Effector memory CD4-positive, alpha-beta T cell (primary cell): ENCODE measurements around the gene PRKAR1B.

Experiments used
- DNase-seq, 3 donors: peaks; one replicate each; pipeline ENCODE4 v3.0.0-alpha.2; 2020
- H3K27ac ChIP-seq: 2 replicates; pipeline ENCODE4 v1.7.0; 2013; ENCODE audit warnings: mild to moderate bottlenecking, low read length, moderate library complexity; ENCODE audit not compliant: insufficient read depth, poor library complexity, severe bottlenecking
- H3K27me3 ChIP-seq: replicated peaks from 2 replicates; pipeline ENCODE4 v1.7.0; 2013; ENCODE audit warnings: mild to moderate bottlenecking, low read length; ENCODE audit not compliant: insufficient read depth, control insufficient read depth, poor library complexity, severe bottlenecking
- H3K36me3 ChIP-seq: 2 replicates; pipeline ENCODE4 v1.7.0; 2013; ENCODE audit warnings: mild to moderate bottlenecking, low read length, moderate library complexity; ENCODE audit not compliant: control insufficient read depth, insufficient read depth
- H3K4me1 ChIP-seq: 2 replicates; pipeline ENCODE4 v1.7.0; 2013; ENCODE audit warnings: low read length, mild to moderate bottlenecking; ENCODE audit not compliant: control insufficient read depth, insufficient read depth, poor library complexity, severe bottlenecking
- H3K4me3 ChIP-seq: 2 replicates; pipeline ENCODE4 v1.7.0; 2013; ENCODE audit warnings: low read length, low read depth, mild to moderate bottlenecking; ENCODE audit not compliant: insufficient read depth, poor library complexity, severe bottlenecking
- H3K9me3 ChIP-seq: 2 replicates; pipeline ENCODE4 v1.7.0; 2013; ENCODE audit warnings: mild to moderate bottlenecking, low read length, moderate library complexity; ENCODE audit not compliant: control insufficient read depth

Gene PRKAR1B

DNA sequence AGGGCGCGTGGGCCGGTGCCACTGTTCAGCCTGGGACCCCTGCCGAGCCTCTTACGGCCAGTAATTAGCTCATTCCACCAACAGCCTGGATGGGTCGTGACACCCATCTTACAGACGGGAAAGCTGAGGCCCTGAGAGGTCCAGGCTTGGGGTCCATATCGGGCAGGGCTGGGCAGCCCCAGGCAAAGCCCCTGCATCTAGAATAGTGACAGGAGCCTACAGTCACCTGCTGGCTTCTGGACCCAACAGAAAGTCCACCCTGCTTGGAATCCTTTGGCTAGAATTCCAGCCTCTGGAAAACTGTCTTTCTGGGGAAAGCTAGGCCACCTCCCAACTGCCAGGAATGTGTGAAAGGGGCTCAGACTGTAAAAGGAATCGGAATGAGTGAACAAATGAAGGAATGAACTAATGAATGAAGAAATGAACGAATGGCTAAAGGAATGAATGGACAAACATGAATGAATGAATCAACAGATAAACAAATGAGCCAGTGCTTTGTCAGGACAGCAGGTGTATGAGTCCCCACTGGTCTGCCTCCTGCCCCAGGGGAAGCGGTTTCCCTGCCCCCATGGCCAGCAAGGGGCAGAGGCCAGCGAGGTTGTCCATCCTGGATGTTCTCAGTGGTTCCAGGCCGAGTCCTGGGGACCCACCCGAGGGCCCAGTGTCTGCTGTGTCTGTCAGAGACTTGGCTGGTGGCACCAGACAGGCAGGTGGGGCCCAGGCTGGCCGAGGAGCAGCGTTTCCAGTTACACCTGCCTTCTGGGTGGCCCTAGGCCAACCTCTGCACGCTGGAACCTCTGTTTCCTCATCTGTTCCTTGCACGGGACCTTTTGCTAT, 183.4 kb downstream of the PRKAR1B start:
- no peak overlapping the region for H3K27ac ChIP-seq

DNA sequence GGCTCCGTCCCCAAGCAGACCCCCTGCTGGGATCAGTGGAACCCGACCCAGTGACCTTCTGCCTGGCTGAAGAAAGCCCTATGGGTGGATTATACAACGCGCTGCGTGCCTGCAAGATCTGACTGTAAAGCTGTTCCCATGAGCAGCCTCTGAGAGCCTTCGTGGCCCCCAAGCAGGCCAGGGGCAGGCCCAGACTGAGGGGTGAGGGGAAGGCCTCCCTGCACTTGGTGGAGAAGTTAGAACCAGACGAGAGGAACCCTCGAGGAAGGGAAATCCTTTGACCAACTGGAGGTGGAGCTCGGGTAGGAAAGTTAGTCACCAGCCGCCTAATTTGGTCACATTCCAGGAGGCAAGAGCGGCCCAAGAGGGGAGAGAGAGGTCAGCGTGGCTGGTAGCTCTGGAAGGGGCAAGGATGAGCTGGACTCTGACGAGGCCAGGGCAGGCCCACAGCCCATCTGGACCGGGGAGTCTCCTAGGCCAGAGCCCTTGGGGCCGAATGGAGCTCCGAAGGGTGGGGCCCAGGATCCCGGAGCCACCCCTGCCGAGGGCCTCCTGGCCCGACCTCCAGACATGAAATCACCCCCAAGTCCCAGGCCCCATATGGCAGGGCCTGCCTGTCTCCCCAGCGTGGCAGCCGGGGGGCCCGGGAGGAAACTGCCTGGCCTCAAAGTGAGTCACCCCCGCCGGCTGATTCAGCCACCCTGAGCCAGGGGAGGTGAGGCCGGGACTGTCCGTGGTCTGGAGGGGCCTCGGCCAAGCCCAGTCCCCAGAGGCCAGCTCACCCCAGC, 184.2 kb downstream of the PRKAR1B start:
- DNase-seq = no peak
- Histone ChIP-seq H3K9me3 (no peaks in the 10 kb centered on the region), H3K27me3 (no peaks in the 10 kb centered on the region), H3K27ac (no peak overlapping the region), H3K4me3 (no peak overlapping the region), H3K4me1 (no peaks in the 10 kb centered on the region), H3K36me3 (no peaks in the 10 kb centered on the region)

More for the DNA sequence above, 183.4 kb downstream of the PRKAR1B start:
- Histone ChIP-seq H3K36me3 (no peaks in the 10 kb centered on the region), H3K9me3 (no peaks in the 10 kb centered on the region), H3K27me3 (no peaks in the 10 kb centered on the region), H3K4me1 (no peaks in the 10 kb centered on the region), H3K4me3 (no peak overlapping the region)
- no peak for DNase-seq

DNA sequence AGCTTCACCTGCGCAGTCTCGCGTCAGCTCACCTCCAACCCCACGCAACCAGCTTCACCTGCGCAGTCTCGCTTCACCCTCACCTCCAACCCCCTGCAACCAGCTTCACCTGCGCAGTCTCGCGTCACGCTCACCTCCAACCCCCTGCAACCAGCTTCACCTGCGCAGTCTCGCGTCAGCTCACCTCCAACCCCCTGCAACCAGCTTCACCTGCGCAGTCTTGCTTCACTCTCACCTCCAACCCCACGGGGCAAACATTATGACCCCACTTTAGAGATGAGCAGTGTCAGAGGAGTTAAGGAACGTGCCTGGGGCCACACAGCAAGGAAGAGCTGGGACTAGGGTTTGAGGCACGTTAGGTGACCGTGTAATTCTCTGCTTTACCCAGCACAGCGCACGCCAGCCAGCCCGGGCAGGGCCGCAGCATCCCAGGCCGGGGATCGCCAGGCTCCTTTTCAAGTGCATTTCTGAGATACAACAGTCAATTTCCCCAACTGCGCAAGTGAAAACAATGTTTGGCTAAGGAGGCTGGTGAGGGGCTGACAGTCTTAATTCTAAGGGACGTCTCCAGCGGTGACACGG, 184.9 kb downstream of the PRKAR1B start:
- no peaks in the 10 kb centered on the region for H3K36me3 ChIP-seq
- H3K4me1 ChIP-seq = no peaks in the 10 kb centered on the region
- no peak overlapping the region for H3K4me3 ChIP-seq
- DNase-seq = no peak
- H3K27me3 ChIP-seq = no peaks in the 10 kb centered on the region
- H3K27ac ChIP-seq = no peak overlapping the region
- no peaks in the 10 kb centered on the region for H3K9me3 ChIP-seq

DNA sequence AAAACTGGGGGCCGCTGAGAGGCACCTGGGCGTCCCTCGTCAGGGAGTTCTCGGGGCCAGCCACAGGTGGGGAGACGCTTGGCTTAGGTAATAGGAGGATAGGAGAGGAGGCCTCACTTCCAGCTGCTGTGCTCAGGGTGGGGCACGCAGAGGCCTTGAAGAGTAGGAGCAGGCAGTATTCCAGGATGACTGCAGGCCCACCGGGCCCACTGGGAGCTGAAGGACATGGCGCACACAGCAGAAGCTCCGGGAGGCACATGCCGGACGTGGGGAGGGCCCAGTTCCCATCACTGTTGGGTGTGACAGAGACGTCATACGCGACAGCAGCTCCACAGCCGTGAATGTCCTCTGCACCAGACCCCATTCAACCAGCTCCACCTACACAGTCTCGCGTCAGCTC, 185.4 kb downstream of the PRKAR1B start:
- Histone ChIP-seq H3K4me1 (no peaks in the 10 kb centered on the region), H3K36me3 (no peaks in the 10 kb centered on the region), H3K27me3 (no peaks in the 10 kb centered on the region), H3K27ac (no peak overlapping the region), H3K4me3 (no peak overlapping the region), H3K9me3 (no peaks in the 10 kb centered on the region)
- DNase-seq = no peak

DNA sequence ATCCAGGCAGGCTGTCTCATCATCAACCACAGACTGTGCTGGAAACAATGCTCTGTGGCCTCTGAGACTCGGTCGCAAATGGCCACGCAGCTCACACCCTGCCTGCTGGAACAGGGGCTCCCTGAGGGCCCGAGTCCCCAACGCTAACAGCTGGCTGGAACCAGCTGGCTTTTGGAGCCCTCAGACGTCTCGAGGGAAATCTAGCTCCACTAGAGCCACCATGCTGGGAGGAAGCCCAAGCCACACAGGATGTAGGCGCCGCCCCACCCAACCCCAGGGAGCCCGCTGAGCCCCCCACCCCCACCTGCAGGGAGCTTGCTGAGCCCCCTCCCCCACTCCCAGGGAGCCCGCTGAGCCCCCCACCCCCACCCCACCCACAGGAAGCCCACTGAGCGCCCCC, 186.1 kb downstream of the PRKAR1B start:
- DNase-seq = no peak
- H3K27me3 ChIP-seq = no peaks in the 10 kb centered on the region
- H3K4me1 ChIP-seq = no peaks in the 10 kb centered on the region
- H3K36me3 ChIP-seq = no peaks in the 10 kb centered on the region
- H3K9me3 ChIP-seq = no peaks in the 10 kb centered on the region
- no peak overlapping the region for H3K27ac ChIP-seq
- no peak overlapping the region for H3K4me3 ChIP-seq

DNA sequence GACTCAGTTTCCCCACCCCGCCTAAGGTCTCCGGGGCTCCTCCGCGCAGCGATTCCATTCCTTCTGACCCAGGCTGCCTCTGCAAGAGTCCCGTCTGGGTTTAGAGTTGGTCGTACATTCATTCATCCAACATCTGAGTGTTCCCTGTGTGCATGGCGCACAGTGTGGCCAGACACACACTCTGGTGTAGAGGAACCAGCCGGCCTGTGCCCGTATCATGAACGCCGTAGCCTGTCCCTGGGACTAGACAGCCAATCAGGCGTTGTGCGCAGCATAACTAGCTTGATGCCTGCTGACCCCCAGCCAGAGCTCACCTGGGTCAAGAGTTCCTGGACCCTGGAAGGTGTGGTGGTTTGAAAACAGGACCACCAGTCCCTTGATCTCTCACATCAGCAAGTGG, 186.5 kb downstream of the PRKAR1B start:
- H3K4me3 ChIP-seq = no peak overlapping the region
- DNase-seq = no peak
- H3K9me3 ChIP-seq = no peaks in the 10 kb centered on the region
- no peaks in the 10 kb centered on the region for H3K36me3 ChIP-seq
- H3K4me1 ChIP-seq = no peaks in the 10 kb centered on the region
- no peak overlapping the region for H3K27ac ChIP-seq
- H3K27me3 ChIP-seq = no peaks in the 10 kb centered on the region

DNA sequence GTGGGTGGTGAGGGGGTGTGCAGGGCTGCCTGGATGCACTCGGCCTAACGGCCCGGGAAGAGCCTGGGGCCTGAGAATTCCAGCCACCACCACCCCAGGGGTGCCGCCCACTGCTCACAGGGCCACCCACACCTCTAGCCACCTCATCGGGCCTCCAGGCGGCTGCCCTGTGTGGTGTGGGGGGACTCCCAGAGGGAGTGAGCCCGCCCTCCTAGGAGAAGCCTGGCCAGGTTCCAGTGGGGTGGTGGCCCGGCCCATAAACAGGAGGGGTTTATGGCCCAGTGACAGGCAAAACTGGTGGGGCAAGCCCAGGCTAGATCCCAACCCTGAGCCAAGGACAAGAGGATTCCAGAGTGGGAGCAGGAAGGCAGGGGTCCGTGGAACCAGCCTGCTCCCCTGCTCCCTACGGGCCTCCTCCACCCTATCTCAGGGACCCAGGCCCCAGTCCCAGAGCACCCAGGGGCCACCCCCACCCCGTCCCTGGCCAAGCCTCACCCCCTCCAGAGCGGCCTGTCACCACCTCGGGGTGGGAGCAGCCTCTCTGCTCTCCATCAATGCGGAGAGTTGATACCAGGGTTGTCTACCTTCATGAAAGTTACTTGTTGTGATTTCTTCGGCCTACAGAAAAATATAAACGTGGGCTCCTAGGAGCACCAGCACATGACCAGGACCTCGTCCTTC, 187.2 kb downstream of the PRKAR1B start:
- no peaks in the 10 kb centered on the region for H3K4me1 ChIP-seq
- no peaks in the 10 kb centered on the region for H3K9me3 ChIP-seq
- no peak for DNase-seq
- no peak overlapping the region for H3K27ac ChIP-seq
- H3K4me3 ChIP-seq = no peak overlapping the region
- H3K27me3 ChIP-seq = no peaks in the 10 kb centered on the region
- no peaks in the 10 kb centered on the region for H3K36me3 ChIP-seq

DNA sequence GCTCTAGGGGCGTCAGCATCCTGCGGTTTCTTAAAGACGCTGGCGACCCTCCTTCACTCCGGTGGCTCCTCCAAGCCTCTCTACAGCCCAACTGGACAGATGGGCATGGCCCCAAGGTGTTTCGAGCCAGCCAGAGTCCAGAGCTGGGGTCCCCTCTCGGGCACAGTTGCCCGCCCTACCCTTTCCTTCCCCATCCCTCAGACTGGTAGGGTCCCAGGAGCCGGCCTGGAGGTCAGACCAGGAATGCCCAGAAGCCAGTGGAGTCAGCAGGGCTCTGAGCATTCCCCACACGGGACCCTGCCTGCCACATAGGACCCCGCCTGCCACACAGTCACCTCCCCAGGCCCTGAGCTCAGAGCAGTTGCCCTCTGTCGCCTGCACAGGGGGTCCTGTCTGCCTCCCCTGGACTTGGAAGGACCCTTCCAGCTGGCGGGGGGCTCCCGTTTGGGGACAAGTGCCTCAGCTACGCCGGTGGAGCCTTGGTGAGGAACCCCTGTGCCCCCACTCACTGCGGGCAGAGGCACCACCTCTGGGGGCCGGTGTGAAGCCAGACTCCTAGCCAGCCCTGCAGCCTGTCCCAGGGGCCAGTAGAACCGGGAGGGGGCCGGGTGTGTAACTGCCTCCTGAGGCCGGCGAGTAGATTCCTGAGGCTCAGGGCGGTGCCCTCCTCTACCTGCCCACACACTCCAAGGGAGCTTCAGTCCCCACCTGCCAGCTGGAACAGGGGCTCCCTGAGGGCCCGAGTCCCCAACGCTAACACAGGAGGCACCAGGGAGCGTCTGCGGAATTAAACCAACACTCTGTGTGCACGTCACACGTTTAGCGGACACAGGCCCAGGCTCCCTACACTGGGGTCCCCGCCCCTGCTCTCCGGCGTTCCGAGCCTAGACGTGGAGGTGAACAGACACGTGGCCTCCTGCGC, 188.1 kb downstream of the PRKAR1B start:
- no peak overlapping the region for H3K4me3 ChIP-seq
- H3K27ac ChIP-seq = no peak overlapping the region
- no peak for DNase-seq
- H3K27me3 ChIP-seq = no peaks in the 10 kb centered on the region
- H3K36me3 ChIP-seq = no peaks in the 10 kb centered on the region
- H3K4me1 ChIP-seq = no peaks in the 10 kb centered on the region
- H3K9me3 ChIP-seq = no peaks in the 10 kb centered on the region

DNA sequence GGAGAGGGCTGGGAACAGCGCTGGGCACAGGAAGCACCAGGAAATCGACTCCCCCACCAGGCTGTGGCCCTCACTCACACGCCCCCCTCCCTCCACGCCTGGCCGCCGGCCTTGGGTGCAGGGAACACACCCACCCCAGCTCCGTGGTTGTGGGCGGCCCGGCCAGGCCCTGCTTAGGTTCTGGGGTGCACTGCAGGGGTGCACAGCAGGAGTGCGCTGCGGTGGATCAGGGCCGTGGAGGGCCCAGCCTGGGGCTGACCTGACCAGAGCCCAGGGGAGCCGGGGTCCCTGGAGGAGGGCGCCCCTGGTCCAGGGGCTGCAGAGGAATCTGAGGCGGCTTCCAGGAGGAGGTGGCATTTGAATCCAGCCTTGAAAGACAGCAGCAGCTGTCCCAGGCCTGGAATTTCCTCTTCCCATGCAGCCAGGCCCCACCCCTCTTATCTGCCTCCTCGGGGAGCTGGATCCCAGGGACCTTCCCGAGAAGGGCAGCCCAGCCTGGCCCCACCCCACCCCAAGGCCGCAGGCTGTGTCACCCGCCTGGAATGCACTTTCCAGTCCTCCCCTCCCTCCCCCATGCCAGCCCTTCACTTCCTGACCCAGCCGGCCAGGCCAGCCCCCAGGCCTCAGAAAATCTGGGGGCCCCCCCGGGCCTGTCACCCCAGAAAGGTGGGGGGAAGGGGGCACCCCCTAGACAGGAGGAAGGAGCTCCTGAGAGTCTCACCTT, 189.0 kb downstream of the PRKAR1B start:
- H3K27ac ChIP-seq = no peak overlapping the region
- no peak for DNase-seq
- no peaks in the 10 kb centered on the region for H3K9me3 ChIP-seq
- H3K36me3 ChIP-seq = no peaks in the 10 kb centered on the region
- no peaks in the 10 kb centered on the region for H3K4me1 ChIP-seq
- H3K27me3 ChIP-seq = no peaks in the 10 kb centered on the region
- H3K4me3 ChIP-seq = no peak overlapping the region
